Measurements from ENCODE around the gene PANK4.

PANK4 gene

GRCh38 chr1:2498648-2499047 lies 27.7 kb downstream of the PANK4 start:
- Histone ChIP-seq H3K9me3 (ENCODE audit: severe bottlenecking) (no peaks in the 10 kb centered on the region), H3K27me3 (ENCODE audit: insufficient read depth, poor library complexity, severe bottlenecking) (no peaks in the 10 kb centered on the region), H3K4me1 (ENCODE audit: insufficient read depth, poor library complexity, severe bottlenecking) (peaks cover 11% of the 10 kb centered on the region), H3K36me3 (ENCODE audit: low read depth) (peaks cover 39% of the 10 kb centered on the region), H3K4me3 (ENCODE audit: severe bottlenecking) (no peak overlapping the region), H3K27ac (ENCODE audit: poor library complexity, severe bottlenecking) (peak overlapping the region; percentile 37)
- DNase-seq (ENCODE audit: low spot score) = no peak
- TF ChIP-seq CTCF (IDR thresholded peaks at IDR 0.05; ENCODE audit: poor library complexity, severe bottlenecking) = no peak
- no peak for ATAC-seq (ENCODE audit: low read depth)

GRCh38 chr1:2497891-2498290 lies 28.5 kb downstream of the PANK4 start:
- Histone ChIP-seq H3K27me3 (ENCODE audit: insufficient read depth, poor library complexity, severe bottlenecking) (no peaks in the 10 kb centered on the region), H3K9me3 (ENCODE audit: severe bottlenecking) (no peaks in the 10 kb centered on the region), H3K4me3 (ENCODE audit: severe bottlenecking) (no peak overlapping the region), H3K27ac (ENCODE audit: poor library complexity, severe bottlenecking) (no peak overlapping the region), H3K36me3 (ENCODE audit: low read depth) (peaks cover 39% of the 10 kb centered on the region), H3K4me1 (ENCODE audit: insufficient read depth, poor library complexity, severe bottlenecking) (peaks cover 13% of the 10 kb centered on the region)
- ATAC-seq (ENCODE audit: low read depth) (no peak), DNase-seq (ENCODE audit: low spot score) (no peak)
- no peak for TF ChIP-seq CTCF (IDR thresholded peaks at IDR 0.05; ENCODE audit: poor library complexity, severe bottlenecking)

GRCh38 chr1:2496746-2497145 lies 29.6 kb downstream of the PANK4 start:
- peaks cover 13% of the 10 kb centered on the region for H3K4me1 ChIP-seq (ENCODE audit: insufficient read depth, poor library complexity, severe bottlenecking)
- ATAC-seq (ENCODE audit: low read depth) (no peak), DNase-seq (ENCODE audit: low spot score) (no peak)
- peaks cover 43% of the 10 kb centered on the region for H3K36me3 ChIP-seq (ENCODE audit: low read depth)
- TF ChIP-seq CTCF (IDR thresholded peaks at IDR 0.05; ENCODE audit: poor library complexity, severe bottlenecking) = no peak
- H3K9me3 ChIP-seq (ENCODE audit: severe bottlenecking) = no peaks in the 10 kb centered on the region
- H3K4me3 ChIP-seq (ENCODE audit: severe bottlenecking) = no peak overlapping the region
- no peaks in the 10 kb centered on the region for H3K27me3 ChIP-seq (ENCODE audit: insufficient read depth, poor library complexity, severe bottlenecking)
- H3K27ac ChIP-seq (ENCODE audit: poor library complexity, severe bottlenecking) = no peak overlapping the region

- DNase-seq (ENCODE audit: low spot score) = no peak
- Histone ChIP-seq H3K27me3 (ENCODE audit: insufficient read depth, poor library complexity, severe bottlenecking) (no peaks in the 10 kb centered on the region), H3K27ac (ENCODE audit: poor library complexity, severe bottlenecking) (no peak overlapping the region), H3K4me1 (ENCODE audit: insufficient read depth, poor library complexity, severe bottlenecking) (peaks cover 13% of the 10 kb centered on the region), H3K9me3 (ENCODE audit: severe bottlenecking) (no peaks in the 10 kb centered on the region), H3K4me3 (ENCODE audit: severe bottlenecking) (no peak overlapping the region), H3K36me3 (ENCODE audit: low read depth) (peaks cover 41% of the 10 kb centered on the region)
- ATAC-seq (ENCODE audit: low read depth) = no peak
- no peak for TF ChIP-seq CTCF (IDR thresholded peaks at IDR 0.05; ENCODE audit: poor library complexity, severe bottlenecking)
These were observed 30.2 kb downstream of the PANK4 start for GRCh38 chr1:2496087-2496622.

- peaks cover 13% of the 10 kb centered on the region for H3K4me1 ChIP-seq (ENCODE audit: insufficient read depth, poor library complexity, severe bottlenecking)
- TF ChIP-seq CTCF (IDR thresholded peaks at IDR 0.05; ENCODE audit: poor library complexity, severe bottlenecking) = no peak
These were observed 30.9 kb downstream of the PANK4 start for GRCh38 chr1:2495546-2495945.

More at GRCh38 chr1:2495546-2495945, 30.9 kb downstream of the PANK4 start:
- no peak for ATAC-seq (ENCODE audit: low read depth)
- no peak overlapping the region for H3K4me3 ChIP-seq (ENCODE audit: severe bottlenecking)
- no peaks in the 10 kb centered on the region for H3K27me3 ChIP-seq (ENCODE audit: insufficient read depth, poor library complexity, severe bottlenecking)
- no peak for DNase-seq (ENCODE audit: low spot score)
- peaks cover 44% of the 10 kb centered on the region for H3K36me3 ChIP-seq (ENCODE audit: low read depth)
- no peak overlapping the region for H3K27ac ChIP-seq (ENCODE audit: poor library complexity, severe bottlenecking)
- no peaks in the 10 kb centered on the region for H3K9me3 ChIP-seq (ENCODE audit: severe bottlenecking)

All from RWPE2 (cell line).